ENCODE data around the gene RGS6. TPM values are rescaled to one million over a fixed set of nuclear protein-coding genes. Genes with fewer than 3 reads are reported as not detected.

RGS6 gene
- total and polyA plus RNA-seq, 9 donors, result 3.7 to 9.3 (median 6.2) TPM

- H3K27ac ChIP-seq (ENCODE audit: low read length), result no peak overlapping the region
- H3K36me3 ChIP-seq (ENCODE audit: control insufficient read depth, insufficient read depth, low read length), result no peaks in the 10 kb centered on the region
- DNase-seq, result no peak
- no peaks in the 10 kb centered on the region for H3K9me3 ChIP-seq (replicated peaks; ENCODE audit: control insufficient read depth, low read depth, low read length)
- WGBS (ENCODE audit: insufficient coverage), result 60% methylated on average over 2 of the region's 4 CpGs
- no peaks in the 10 kb centered on the region for H3K4me1 ChIP-seq (ENCODE audit: control insufficient read depth, insufficient read depth, low read length)
- H3K27me3 ChIP-seq (ENCODE audit: control insufficient read depth, insufficient read depth, low read length), result no peaks in the 10 kb centered on the region
- no peak overlapping the region for H3K4me3 ChIP-seq (ENCODE audit: low read length)
These were observed 281.2 kb downstream of the RGS6 start for GRCh38 chr14:72213424-72213823.

- DNase-seq, result no peak
- Histone ChIP-seq H3K27me3 (ENCODE audit: control insufficient read depth, insufficient read depth, low read length) (no peaks in the 10 kb centered on the region), H3K36me3 (ENCODE audit: control insufficient read depth, insufficient read depth, low read length) (no peaks in the 10 kb centered on the region), H3K4me1 (ENCODE audit: control insufficient read depth, insufficient read depth, low read length) (no peaks in the 10 kb centered on the region), H3K27ac (ENCODE audit: low read length) (no peak overlapping the region), H3K9me3 (replicated peaks; ENCODE audit: control insufficient read depth, low read depth, low read length) (no peaks in the 10 kb centered on the region), H3K4me3 (ENCODE audit: low read length) (no peak overlapping the region)
- 88% methylated on average over 1 of the region's 2 CpGs for WGBS (ENCODE audit: insufficient coverage)
These were observed 282.9 kb downstream of the RGS6 start for GRCh38 chr14:72215080-72215479.

- no peak overlapping the region for H3K27ac ChIP-seq (ENCODE audit: low read length)
- no peaks in the 10 kb centered on the region for H3K36me3 ChIP-seq (ENCODE audit: control insufficient read depth, insufficient read depth, low read length)
- no CpG with 5 or more reads among the region's 1 CpG for WGBS (ENCODE audit: insufficient coverage)
- H3K4me3 ChIP-seq (ENCODE audit: low read length), result no peak overlapping the region
- peaks cover 2% of the 10 kb centered on the region for H3K9me3 ChIP-seq (replicated peaks; ENCODE audit: control insufficient read depth, low read depth, low read length)
- H3K27me3 ChIP-seq (ENCODE audit: control insufficient read depth, insufficient read depth, low read length), result no peaks in the 10 kb centered on the region
- peak; percentile 4 for DNase-seq
- H3K4me1 ChIP-seq (ENCODE audit: control insufficient read depth, insufficient read depth, low read length), result no peaks in the 10 kb centered on the region
These were observed 284.9 kb downstream of the RGS6 start for GRCh38 chr14:72217135-72217534.

- no peak for DNase-seq
These were observed 289.8 kb downstream of the RGS6 start for GRCh38 chr14:72222046-72222445.

GRCh38 chr14:72236629-72237028, 304.4 kb downstream of the RGS6 start:
- WGBS (ENCODE audit: insufficient coverage), result 78% methylated on average over 15 of the region's 22 CpGs
- Histone ChIP-seq H3K36me3 (ENCODE audit: control insufficient read depth, insufficient read depth, low read length) (no peaks in the 10 kb centered on the region), H3K4me1 (ENCODE audit: control insufficient read depth, insufficient read depth, low read length) (no peaks in the 10 kb centered on the region), H3K4me3 (ENCODE audit: low read length) (no peak overlapping the region), H3K27ac (ENCODE audit: low read length) (no peak overlapping the region), H3K27me3 (ENCODE audit: control insufficient read depth, insufficient read depth, low read length) (no peaks in the 10 kb centered on the region), H3K9me3 (replicated peaks; ENCODE audit: control insufficient read depth, low read depth, low read length) (no peaks in the 10 kb centered on the region)
- DNase-seq, result no peak

More at GRCh38 chr14:72222046-72222445, 289.8 kb downstream of the RGS6 start:
- WGBS (ENCODE audit: insufficient coverage), result no CpG with 5 or more reads among the region's 1 CpG
- H3K27me3 ChIP-seq (ENCODE audit: control insufficient read depth, insufficient read depth, low read length), result no peaks in the 10 kb centered on the region
- H3K4me3 ChIP-seq (ENCODE audit: low read length), result no peak overlapping the region
- H3K27ac ChIP-seq (ENCODE audit: low read length), result no peak overlapping the region
- H3K36me3 ChIP-seq (ENCODE audit: control insufficient read depth, insufficient read depth, low read length), result no peaks in the 10 kb centered on the region
- no peaks in the 10 kb centered on the region for H3K4me1 ChIP-seq (ENCODE audit: control insufficient read depth, insufficient read depth, low read length)
- peaks cover 2% of the 10 kb centered on the region for H3K9me3 ChIP-seq (replicated peaks; ENCODE audit: control insufficient read depth, low read depth, low read length)

- Histone ChIP-seq H3K9me3 (replicated peaks; ENCODE audit: control insufficient read depth, low read depth, low read length) (no peaks in the 10 kb centered on the region), H3K27ac (ENCODE audit: low read length) (no peak overlapping the region), H3K36me3 (ENCODE audit: control insufficient read depth, insufficient read depth, low read length) (no peaks in the 10 kb centered on the region), H3K4me3 (ENCODE audit: low read length) (no peak overlapping the region), H3K27me3 (ENCODE audit: control insufficient read depth, insufficient read depth, low read length) (no peaks in the 10 kb centered on the region), H3K4me1 (ENCODE audit: control insufficient read depth, insufficient read depth, low read length) (no peaks in the 10 kb centered on the region)
- WGBS (ENCODE audit: insufficient coverage), result 72% methylated on average over 10 of the region's 14 CpGs
- no peak for DNase-seq
These were observed 305.8 kb downstream of the RGS6 start for GRCh38 chr14:72237722-72238666.

GRCh38 chr14:72243309-72244293, 311.4 kb downstream of the RGS6 start:
- H3K4me3 ChIP-seq (ENCODE audit: low read length), result no peak overlapping the region
- no peaks in the 10 kb centered on the region for H3K27me3 ChIP-seq (ENCODE audit: control insufficient read depth, insufficient read depth, low read length)
- H3K9me3 ChIP-seq (replicated peaks; ENCODE audit: control insufficient read depth, low read depth, low read length), result peaks cover 2% of the 10 kb centered on the region
- no peaks in the 10 kb centered on the region for H3K36me3 ChIP-seq (ENCODE audit: control insufficient read depth, insufficient read depth, low read length)
- DNase-seq, result peak; percentile 7
- 50% methylated on average over 1 of the region's 5 CpGs for WGBS (ENCODE audit: insufficient coverage)
- no peak overlapping the region for H3K27ac ChIP-seq (ENCODE audit: low read length)
- no peaks in the 10 kb centered on the region for H3K4me1 ChIP-seq (ENCODE audit: control insufficient read depth, insufficient read depth, low read length)

- peak; percentile 42 for DNase-seq
- WGBS (ENCODE audit: insufficient coverage), result no CpG with 5 or more reads among the region's 1 CpG
- Histone ChIP-seq H3K4me3 (ENCODE audit: low read length) (no peak overlapping the region), H3K27me3 (ENCODE audit: control insufficient read depth, insufficient read depth, low read length) (no peaks in the 10 kb centered on the region), H3K9me3 (replicated peaks; ENCODE audit: control insufficient read depth, low read depth, low read length) (peaks cover 2% of the 10 kb centered on the region), H3K36me3 (ENCODE audit: control insufficient read depth, insufficient read depth, low read length) (no peaks in the 10 kb centered on the region), H3K27ac (ENCODE audit: low read length) (no peak overlapping the region), H3K4me1 (ENCODE audit: control insufficient read depth, insufficient read depth, low read length) (no peaks in the 10 kb centered on the region)
These were observed 315.8 kb downstream of the RGS6 start for GRCh38 chr14:72247896-72248465.

- Histone ChIP-seq H3K36me3 (ENCODE audit: control insufficient read depth, insufficient read depth, low read length) (no peaks in the 10 kb centered on the region), H3K27ac (ENCODE audit: low read length) (no peak overlapping the region), H3K4me3 (ENCODE audit: low read length) (no peak overlapping the region), H3K27me3 (ENCODE audit: control insufficient read depth, insufficient read depth, low read length) (no peaks in the 10 kb centered on the region), H3K4me1 (ENCODE audit: control insufficient read depth, insufficient read depth, low read length) (no peaks in the 10 kb centered on the region), H3K9me3 (replicated peaks; ENCODE audit: control insufficient read depth, low read depth, low read length) (no peaks in the 10 kb centered on the region)
- 100% methylated on average over 1 of the region's 2 CpGs for WGBS (ENCODE audit: insufficient coverage)
- DNase-seq, result no peak
These were observed 321.3 kb downstream of the RGS6 start for GRCh38 chr14:72253503-72253902.
